Measurements from ENCODE around the gene ZNF32. TPM values are rescaled to one million over a fixed set of nuclear protein-coding genes. Genes with fewer than 3 reads are reported as not detected.

Gene ZNF32
- total RNA-seq, 3 donors from 2014 or later, result 53.1 to 74.3 (median 54.4) TPM

- H3K4me1 ChIP-seq, result no peaks in the 10 kb centered on the region
- intact Hi-C loops (cut with DNase I; ENCODE audit: low total_unique reads), result loop anchor here (10.0 kb wide), 1 partner anchor 634 kb away; no protein-coding TSS in a partner anchor
- H3K4me3 ChIP-seq, result no peak overlapping the region
- H3K27ac ChIP-seq, result no peak overlapping the region
- H3K9me3 ChIP-seq, result no peaks in the 10 kb centered on the region
- no peaks in the 10 kb centered on the region for H3K36me3 ChIP-seq
- DNase-seq (ENCODE audit: low spot score in 2 of 2), result no peak
- no peaks in the 10 kb centered on the region for H3K27me3 ChIP-seq
- TF ChIP-seq POLR2AphosphoS5 (IDR thresholded peaks at IDR 0.05) (no peak), CTCF (IDR thresholded peaks at IDR 0.05) (no peak), POLR2A (IDR thresholded peaks at IDR 0.05) (no peak)
Observed at GRCh38 chr10:43681220-43681619, 32.5 kb upstream of the ZNF32 start.

- intact Hi-C loops (cut with DNase I; ENCODE audit: low total_unique reads), result loop anchor here (10.0 kb wide), 1 partner anchor 635 kb away; no protein-coding TSS in a partner anchor
- H3K4me1 ChIP-seq, result no peaks in the 10 kb centered on the region
- no peak overlapping the region for H3K4me3 ChIP-seq
- no peak for TF ChIP-seq POLR2AphosphoS5 (IDR thresholded peaks at IDR 0.05)
- TF ChIP-seq CTCF (IDR thresholded peaks at IDR 0.05), result no peak
- TF ChIP-seq POLR2A (IDR thresholded peaks at IDR 0.05), result no peak
- no peaks in the 10 kb centered on the region for H3K9me3 ChIP-seq
- no peaks in the 10 kb centered on the region for H3K36me3 ChIP-seq
- no peak overlapping the region for H3K27ac ChIP-seq
- no peak for DNase-seq (ENCODE audit: low spot score in 2 of 2)
- H3K27me3 ChIP-seq, result no peaks in the 10 kb centered on the region
Observed at GRCh38 chr10:43680035-43680434, 31.4 kb upstream of the ZNF32 start.

DNA sequence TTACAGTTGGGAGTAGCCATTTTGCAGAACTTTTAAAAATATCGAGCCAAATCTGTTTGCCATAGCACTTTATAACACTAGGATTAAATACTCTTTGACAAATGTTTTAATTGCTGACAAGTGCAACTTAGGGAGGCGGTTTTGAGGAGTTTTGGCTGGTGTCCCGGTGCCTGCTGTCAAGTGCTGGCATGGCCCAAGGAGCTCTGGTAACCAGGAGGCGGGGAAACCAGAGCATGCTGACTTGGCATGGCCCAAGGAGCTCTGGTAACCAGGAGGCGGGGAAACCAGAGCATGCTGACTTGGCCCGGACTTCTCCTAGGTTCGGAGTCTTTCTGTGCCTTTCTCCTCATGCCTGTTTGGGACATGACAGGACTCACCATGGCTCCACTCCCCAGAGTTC is 30.8 kb upstream of the ZNF32 start:
- intact Hi-C loops (cut with DNase I; ENCODE audit: low total_unique reads), result loop anchor here (10.0 kb wide), 1 partner anchor 1175 kb away; no protein-coding TSS in a partner anchor
- no peaks in the 10 kb centered on the region for H3K9me3 ChIP-seq
- no peak overlapping the region for H3K27ac ChIP-seq
- TF ChIP-seq POLR2A (IDR thresholded peaks at IDR 0.05) (no peak), POLR2AphosphoS5 (IDR thresholded peaks at IDR 0.05) (no peak), CTCF (IDR thresholded peaks at IDR 0.05) (no peak)
- H3K4me1 ChIP-seq, result no peaks in the 10 kb centered on the region
- H3K36me3 ChIP-seq, result no peaks in the 10 kb centered on the region
- DNase-seq (ENCODE audit: low spot score in 2 of 2), result peak; percentile 74 to 83
- H3K27me3 ChIP-seq, result no peaks in the 10 kb centered on the region
- H3K4me3 ChIP-seq, result no peak overlapping the region

DNA sequence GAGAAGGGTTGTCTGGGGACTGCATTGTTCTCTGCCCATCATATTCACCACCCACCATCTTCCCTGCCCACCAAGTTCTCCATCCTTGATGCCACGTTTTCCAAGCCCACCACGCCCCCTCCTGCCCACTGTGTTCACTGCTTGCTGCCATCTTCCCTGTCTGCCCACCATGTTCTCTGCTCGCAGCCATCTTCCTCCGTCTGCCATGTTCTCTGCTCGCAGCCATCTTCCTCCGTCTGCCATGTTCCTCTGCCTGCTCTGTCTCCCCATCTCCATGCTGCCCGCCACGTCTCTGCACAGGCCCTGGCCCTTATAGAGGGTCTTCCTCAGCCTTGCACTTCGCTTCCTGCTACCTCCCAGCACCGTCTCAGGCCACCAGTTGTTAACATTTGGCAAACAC is 30.0 kb upstream of the ZNF32 start:
- Histone ChIP-seq H3K36me3 (no peaks in the 10 kb centered on the region), H3K27ac (no peak overlapping the region), H3K4me3 (no peak overlapping the region), H3K4me1 (no peaks in the 10 kb centered on the region), H3K27me3 (no peaks in the 10 kb centered on the region), H3K9me3 (no peaks in the 10 kb centered on the region)
- no peak for DNase-seq (ENCODE audit: low spot score in 2 of 2)
- no peak for TF ChIP-seq POLR2A (IDR thresholded peaks at IDR 0.05)
- intact Hi-C loops (cut with DNase I; ENCODE audit: low total_unique reads), result loop anchor here (10.0 kb wide), 1 partner anchor 1176 kb away; no protein-coding TSS in a partner anchor

DNA sequence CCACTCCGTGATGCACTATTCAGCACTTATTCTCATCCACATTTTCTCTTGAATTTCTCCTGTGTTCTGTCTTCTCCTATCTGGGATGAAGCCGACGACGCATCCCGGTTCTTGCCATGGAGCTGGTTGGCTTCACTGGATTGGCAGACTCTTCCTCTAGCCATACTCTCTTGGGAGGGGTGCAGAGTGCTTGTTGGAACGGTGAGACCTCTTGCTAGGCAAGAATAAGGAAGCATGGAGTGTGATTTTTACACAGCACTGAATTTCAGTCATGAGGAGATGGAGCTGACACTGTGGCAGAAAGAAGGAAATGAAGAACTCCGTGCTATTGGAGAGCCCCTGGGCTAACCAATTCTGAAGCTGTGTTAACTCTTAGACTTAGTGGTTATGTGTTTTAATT is 28.2 kb upstream of the ZNF32 start:
- DNase-seq (ENCODE audit: low spot score in 2 of 2), result no peak
- H3K27ac ChIP-seq, result peak overlapping the region in 1 of 2 donors; percentile 20
- TF ChIP-seq POLR2AphosphoS5 (IDR thresholded peaks at IDR 0.05) (no peak), POLR2A (IDR thresholded peaks at IDR 0.05) (no peak), CTCF (IDR thresholded peaks at IDR 0.05) (no peak)
- no peaks in the 10 kb centered on the region for H3K4me1 ChIP-seq
- no peaks in the 10 kb centered on the region for H3K36me3 ChIP-seq
- H3K4me3 ChIP-seq, result no peak overlapping the region
- H3K27me3 ChIP-seq, result no peaks in the 10 kb centered on the region
- H3K9me3 ChIP-seq, result no peaks in the 10 kb centered on the region
- intact Hi-C loops (cut with DNase I; ENCODE audit: low total_unique reads), result loop anchor here (10.0 kb wide), 1 partner anchor 1178 kb away; no protein-coding TSS in a partner anchor

All from breast epithelium (tissue), 4 donors.